GM15510 (cell line): Measurements from ENCODE around the gene CHRNB4.

Experiments used
- POLR2A ChIP-seq: IDR thresholded peaks from 3 replicates; pipeline ENCODE4 v1.6.1; 2011; ENCODE audit warnings: borderline replicate concordance; ENCODE audit not compliant: insufficient read length; ENCODE audit errors: extremely low read depth

The CHRNB4 gene

GRCh38 chr15:78673917-78674444 lies 33.0 kb upstream of the CHRNB4 start:
- no peak for TF ChIP-seq POLR2A

- no peak for TF ChIP-seq POLR2A
Measured at GRCh38 chr15:78673476-78673875, 32.5 kb upstream of the CHRNB4 start.

GRCh38 chr15:78672285-78673014 lies 31.4 kb upstream of the CHRNB4 start:
- no peak for TF ChIP-seq POLR2A

- no peak for TF ChIP-seq POLR2A
Measured at GRCh38 chr15:78671626-78672211, 30.7 kb upstream of the CHRNB4 start.

- TF ChIP-seq POLR2A = no peak
Measured at GRCh38 chr15:78668987-78669386, 28.0 kb upstream of the CHRNB4 start.

- no peak for TF ChIP-seq POLR2A
Measured at GRCh38 chr15:78667578-78668236, 26.7 kb upstream of the CHRNB4 start.

- no peak for TF ChIP-seq POLR2A
Measured at GRCh38 chr15:78666010-78666409, 25.0 kb upstream of the CHRNB4 start.

- TF ChIP-seq POLR2A = no peak
Measured at GRCh38 chr15:78663703-78664102, 22.7 kb upstream of the CHRNB4 start.

- TF ChIP-seq POLR2A = no peak
Measured at GRCh38 chr15:78662028-78662427, 21.0 kb upstream of the CHRNB4 start.

GRCh38 chr15:78661001-78661400 lies 20.0 kb upstream of the CHRNB4 start:
- no peak for TF ChIP-seq POLR2A

- TF ChIP-seq POLR2A = no peak
Measured at GRCh38 chr15:78660584-78660983, 19.6 kb upstream of the CHRNB4 start.

- no peak for TF ChIP-seq POLR2A
Measured at GRCh38 chr15:78658823-78659222, 17.8 kb upstream of the CHRNB4 start.

- no peak for TF ChIP-seq POLR2A
Measured at GRCh38 chr15:78654272-78654671, 13.3 kb upstream of the CHRNB4 start.

- no peak for TF ChIP-seq POLR2A
Measured at GRCh38 chr15:78651930-78652615, 11.1 kb upstream of the CHRNB4 start.

- no peak for TF ChIP-seq POLR2A
Measured at GRCh38 chr15:78651007-78651406, 10.0 kb upstream of the CHRNB4 start.
